Gastrocnemius medialis (tissue), 4 donors: ENCODE measurements around the gene PKIB. TPM values are rescaled to one million over a fixed set of nuclear protein-coding genes. Genes with fewer than 3 reads are reported as not detected.

ENCODE experiments used
- ATAC-seq, 2 donors: fragments of 150-250 bp; one replicate each; pipeline ENCODE4 v1.9.1; 2016
- DNase-seq, 2 donors: peaks; one replicate each; pipeline ENCODE4 v3.0.0-alpha.2; 2019
- H3K27ac ChIP-seq, 4 donors: fragments of 200-600 bp; sonication (generic); 1 replicate in 1 of 4; 2 replicates in 3 of 4; pipeline ENCODE4 v1.5.1; 2016 to 2018; ENCODE audit warnings: mild to moderate bottlenecking in 2 of 4, moderate library complexity in 1 of 4
- H3K27me3 ChIP-seq, 3 donors: fragments of 200-600 bp; sonication (generic) in 2 of 3; 1 replicate in 1 of 3; 2 replicates in 2 of 3; pipeline versions ENCODE4 v1.5.1 to v1.6.0; 2016 to 2019; ENCODE audit warnings: mild to moderate bottlenecking in 1 of 3, moderate library complexity in 1 of 3
- H3K36me3 ChIP-seq, 2 donors: fragments of 200-600 bp; sonication (generic) in 1 of 2; one replicate each; pipeline ENCODE4 v1.5.1; 2017 to 2018
- H3K4me1 ChIP-seq, 2 donors: fragments of 200-600 bp; sonication (generic) in 1 of 2; one replicate each; pipeline ENCODE4 v1.5.1; 2016 to 2017; ENCODE audit warnings: mild to moderate bottlenecking in 2 of 2
- H3K4me3 ChIP-seq, 4 donors: fragments of 200-600 bp; sonication (generic) in 3 of 4; 1 replicate in 1 of 4; 2 replicates in 3 of 4; pipeline ENCODE4 v1.5.1; 2016 to 2019; ENCODE audit warnings: mild to moderate bottlenecking in 2 of 4
- H3K9me3 ChIP-seq, 3 donors: fragments of 200-600 bp; sonication (generic) in 2 of 3; 1 replicate in 1 of 3; 2 replicates in 2 of 3; pipeline ENCODE4 v1.5.1; 2016 to 2019
- POLR2A ChIP-seq, 2 donors: fragments of 450-650 bp; IDR thresholded peaks; one replicate each; pipeline ENCODE4 v1.6.1; 2017; ENCODE audit warnings: antibody characterized with exemption in 2 of 2, mild to moderate bottlenecking in 2 of 2, moderate library complexity in 2 of 2
- in situ Hi-C, 4 donors: fragments of 200-750 bp; cut with MboI; loops; one replicate each; pipeline versions ENCODE4 v1.15.0 to v1.8.0; 2017; ENCODE audit warnings: low sequenced_read_pairs in 4 of 4
- intact Hi-C: fragments of 100-400 bp; cut with DNase I; formaldehyde crosslinking; loops from one replicate; pipeline ENCODE4 v1.15.1; 2023; ENCODE audit warnings: low total_unique reads
- total RNA-seq, 4 donors: library from RNA; depleted of rRNA; stranded (reverse); fragments of >200 nt; gene quantifications; one replicate each; pipeline versions ENCODE4 v1.1.0 to v1.2.3, GENCODE V29; 2016
- TF ChIP-seq, protein P1 (sequence below), 5 experiments: fragments of 450-650 bp in 3 of 5; fragments of 200-600 bp in 2 of 5; sonication (generic) in 2 of 5; IDR thresholded peaks in 4 of 5; conservative IDR thresholded peaks in 1 of 5; 1 replicate in 4 of 5; 2 replicates in 1 of 5; pipeline ENCODE4 v1.5.1; 2016 to 2019; ENCODE audit warnings: antibody characterized with exemption in 5 of 5, mild to moderate bottlenecking in 3 of 5, moderate library complexity in 3 of 5

The PKIB gene
- total RNA-seq, 4 donors from 2014 or later = 0.64 to 1.1 (median 0.97) TPM

DNA sequence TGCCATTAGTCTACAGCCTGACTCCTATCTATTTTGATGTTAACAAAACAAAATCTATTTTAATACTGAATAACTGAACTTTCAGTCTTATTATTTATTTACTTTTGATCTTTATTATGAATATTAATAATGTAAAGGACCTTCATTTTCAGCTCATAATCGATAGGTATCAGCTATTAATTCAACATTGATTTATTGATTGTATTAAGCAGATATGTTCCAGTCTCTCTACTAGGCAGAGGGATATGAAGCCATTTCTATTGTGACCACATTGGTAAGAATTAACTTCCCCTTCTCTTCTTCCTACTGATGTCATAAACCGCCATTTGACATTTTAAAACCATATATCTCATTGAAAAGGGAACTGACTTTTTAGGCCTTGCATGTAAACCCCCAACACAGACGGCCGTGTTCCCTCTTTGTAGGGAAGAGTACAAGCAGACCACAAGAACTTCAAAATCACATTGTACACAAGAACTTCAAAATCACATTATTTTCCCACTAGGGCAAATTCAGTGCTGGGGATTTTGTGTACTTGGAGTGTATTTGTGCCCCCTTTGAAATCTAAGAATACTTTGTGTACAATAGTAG, 99.8 kb downstream of the PKIB start:
- in situ Hi-C loops (no loop called here), intact Hi-C loops (no loop called here)
- Histone ChIP-seq H3K4me3 (no peak overlapping the region), H3K27ac (no peak overlapping the region), H3K4me1 (no peaks in the 10 kb centered on the region), H3K36me3 (no peaks in the 10 kb centered on the region), H3K9me3 (no peaks in the 10 kb centered on the region), H3K27me3 (no peaks in the 10 kb centered on the region)
- TF ChIP-seq, protein P1, sequence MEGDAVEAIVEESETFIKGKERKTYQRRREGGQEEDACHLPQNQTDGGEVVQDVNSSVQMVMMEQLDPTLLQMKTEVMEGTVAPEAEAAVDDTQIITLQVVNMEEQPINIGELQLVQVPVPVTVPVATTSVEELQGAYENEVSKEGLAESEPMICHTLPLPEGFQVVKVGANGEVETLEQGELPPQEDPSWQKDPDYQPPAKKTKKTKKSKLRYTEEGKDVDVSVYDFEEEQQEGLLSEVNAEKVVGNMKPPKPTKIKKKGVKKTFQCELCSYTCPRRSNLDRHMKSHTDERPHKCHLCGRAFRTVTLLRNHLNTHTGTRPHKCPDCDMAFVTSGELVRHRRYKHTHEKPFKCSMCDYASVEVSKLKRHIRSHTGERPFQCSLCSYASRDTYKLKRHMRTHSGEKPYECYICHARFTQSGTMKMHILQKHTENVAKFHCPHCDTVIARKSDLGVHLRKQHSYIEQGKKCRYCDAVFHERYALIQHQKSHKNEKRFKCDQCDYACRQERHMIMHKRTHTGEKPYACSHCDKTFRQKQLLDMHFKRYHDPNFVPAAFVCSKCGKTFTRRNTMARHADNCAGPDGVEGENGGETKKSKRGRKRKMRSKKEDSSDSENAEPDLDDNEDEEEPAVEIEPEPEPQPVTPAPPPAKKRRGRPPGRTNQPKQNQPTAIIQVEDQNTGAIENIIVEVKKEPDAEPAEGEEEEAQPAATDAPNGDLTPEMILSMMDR (IDR thresholded peaks at IDR 0.05 in 4 of 5, conservative IDR thresholded peaks at IDR 0.05 in 1 of 5) = no peak
- no peak for TF ChIP-seq POLR2A (IDR thresholded peaks at IDR 0.05)
- DNase-seq (no peak), ATAC-seq (no peak)

DNA sequence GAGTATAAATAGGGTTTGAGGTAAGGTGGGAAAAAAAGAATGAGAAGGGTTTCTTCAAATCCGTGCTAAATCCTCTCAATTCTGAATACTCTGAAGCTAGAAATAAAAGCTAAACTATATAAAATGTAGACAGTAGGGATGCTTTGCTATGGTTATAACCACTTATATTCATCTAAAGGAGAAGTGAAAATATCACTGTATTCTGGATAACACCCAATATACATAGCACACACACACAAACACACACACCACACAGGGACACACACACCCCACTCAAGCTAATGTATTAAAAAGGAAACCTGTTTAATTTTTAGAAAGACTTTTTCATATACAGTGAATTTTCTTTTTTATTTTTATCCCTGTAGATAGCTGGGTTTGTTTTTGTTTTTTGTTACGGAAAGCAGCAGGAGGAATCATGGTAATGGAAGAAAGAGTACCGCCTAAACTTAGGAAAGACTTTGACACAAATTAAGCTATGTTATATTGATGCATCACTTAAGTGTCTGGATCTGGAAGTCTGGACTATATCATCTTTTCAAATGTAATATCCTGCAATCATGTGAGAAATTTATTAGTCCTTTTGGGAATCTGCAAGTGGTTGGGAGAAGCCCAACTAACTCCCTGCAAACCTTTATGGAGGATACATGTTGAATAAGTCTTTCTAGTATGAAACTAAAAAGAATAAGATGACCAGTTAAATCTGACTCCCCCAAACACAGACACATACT, 100.9 kb downstream of the PKIB start:
- Histone ChIP-seq H3K36me3 (no peaks in the 10 kb centered on the region), H3K9me3 (no peaks in the 10 kb centered on the region), H3K4me1 (no peaks in the 10 kb centered on the region), H3K4me3 (no peak overlapping the region), H3K27ac (no peak overlapping the region), H3K27me3 (no peaks in the 10 kb centered on the region)
- DNase-seq (no peak), ATAC-seq (no peak)
- intact Hi-C loops (no loop called here), in situ Hi-C loops (no loop called here)
- TF ChIP-seq, protein P1 (IDR thresholded peaks at IDR 0.05 in 4 of 5, conservative IDR thresholded peaks at IDR 0.05 in 1 of 5) = no peak
- no peak for TF ChIP-seq POLR2A (IDR thresholded peaks at IDR 0.05)

DNA sequence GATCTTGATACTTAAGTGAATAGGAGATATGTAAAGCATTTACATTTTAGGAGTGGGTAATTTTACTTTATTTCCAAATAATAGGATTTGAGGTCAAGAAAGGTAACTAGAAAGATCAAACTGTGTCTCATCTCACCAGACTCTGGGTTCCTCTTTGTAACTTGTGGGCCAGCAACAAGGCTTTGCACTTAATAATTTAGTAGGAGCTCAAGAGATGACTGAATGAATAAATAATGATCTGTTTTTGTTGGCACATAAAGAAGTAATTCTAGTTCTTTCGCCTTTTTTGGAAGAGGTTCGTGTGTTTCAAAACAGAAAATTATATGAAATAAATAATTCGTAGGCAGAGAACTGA, 101.9 kb downstream of the PKIB start:
- no peak overlapping the region for H3K27ac ChIP-seq
- no peaks in the 10 kb centered on the region for H3K36me3 ChIP-seq
- DNase-seq (no peak), ATAC-seq (no peak)
- TF ChIP-seq, protein P1 (IDR thresholded peaks at IDR 0.05 in 4 of 5, conservative IDR thresholded peaks at IDR 0.05 in 1 of 5) = no peak
- no peak for TF ChIP-seq POLR2A (IDR thresholded peaks at IDR 0.05)
- no peak overlapping the region for H3K4me3 ChIP-seq
- in situ Hi-C loops = no loop called here
- no peaks in the 10 kb centered on the region for H3K4me1 ChIP-seq
- no peaks in the 10 kb centered on the region for H3K9me3 ChIP-seq
- intact Hi-C loops = no loop called here
- H3K27me3 ChIP-seq = no peaks in the 10 kb centered on the region

DNA sequence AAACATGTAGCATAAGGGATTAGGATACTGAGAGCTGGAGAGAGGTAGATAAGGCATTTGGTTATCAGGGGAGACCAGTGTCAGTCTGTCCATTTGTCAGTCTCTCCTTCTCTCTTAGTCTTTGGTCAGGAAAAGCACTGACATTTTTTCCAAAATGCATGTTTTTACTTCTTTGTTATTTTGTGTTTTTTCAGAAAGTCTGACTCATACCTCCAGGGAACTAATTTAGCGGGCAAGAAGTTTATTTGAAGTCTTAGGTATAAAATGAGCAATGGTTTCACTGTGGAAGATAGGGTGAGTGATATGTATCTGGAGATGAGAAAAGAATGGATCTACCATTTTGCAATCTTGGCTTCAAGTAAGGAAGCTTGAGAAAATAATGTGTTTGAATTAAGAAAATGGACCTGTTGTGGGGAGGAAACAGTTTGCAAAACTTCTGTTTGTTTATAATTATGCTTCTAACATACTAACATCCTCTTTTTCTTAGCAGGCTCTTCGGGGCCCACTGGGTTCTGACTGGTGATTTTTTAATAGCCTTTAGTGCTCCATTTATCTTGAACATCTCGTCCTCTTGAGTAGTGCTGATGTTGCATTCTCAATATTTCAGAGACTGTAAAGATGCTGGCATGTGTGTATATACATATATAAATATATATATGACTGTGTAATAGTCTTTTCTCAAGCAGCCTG, 102.4 kb downstream of the PKIB start:
- Histone ChIP-seq H3K4me3 (no peak overlapping the region), H3K27me3 (no peaks in the 10 kb centered on the region), H3K36me3 (no peaks in the 10 kb centered on the region), H3K4me1 (no peaks in the 10 kb centered on the region), H3K27ac (no peak overlapping the region), H3K9me3 (no peaks in the 10 kb centered on the region)
- in situ Hi-C loops = no loop called here
- intact Hi-C loops = no loop called here
- ATAC-seq (no peak), DNase-seq (no peak)
- no peak for TF ChIP-seq POLR2A (IDR thresholded peaks at IDR 0.05)
- TF ChIP-seq, protein P1 (IDR thresholded peaks at IDR 0.05 in 4 of 5, conservative IDR thresholded peaks at IDR 0.05 in 1 of 5) = no peak
